ENCODE data around the gene ARHGAP24. TPM values are rescaled to one million over a fixed set of nuclear protein-coding genes. Genes with fewer than 3 reads are reported as not detected.

ARHGAP24 gene
- total RNA-seq, 1 experiment from 2014 or later, result 1.3 TPM

GRCh38 chr4:86043755-86044592 is 569.0 kb downstream of the ARHGAP24 start:
- ATAC-seq, result peak; percentile 84
- peak overlapping the region; percentile 94 for H2AFZ ChIP-seq (ENCODE audit: low read depth, low read length, poor library complexity, severe bottlenecking)
- H3K4me3 ChIP-seq (replicated peaks in 1 of 2; ENCODE audit: low read depth in 1 of 2, low read length in 2 of 2), result no peak overlapping the region; a peak in 1 of 4 replicates
- no peaks in the 10 kb centered on the region for H3K9me3 ChIP-seq (ENCODE audit: control insufficient read depth in 1 of 2, insufficient read depth in 1 of 2, low read depth in 1 of 2, low read length in 2 of 2)
- H3K27me3 ChIP-seq (ENCODE audit: insufficient read depth, low read length), result no peaks in the 10 kb centered on the region
- no peak overlapping the region for H3K9ac ChIP-seq (ENCODE audit: low read length)
- POLR2A ChIA-PET, result no interaction called here
- intact Hi-C loops (cut with micrococcal nuclease), result loop anchor here (1.0 to 10.0 kb wide), 4 partner anchors 248 to 959 kb away; no protein-coding TSS in a partner anchor
- H3K27ac ChIP-seq (ENCODE audit: low read depth, low read length), result no peak overlapping the region
- RAD21 ChIA-PET (ENCODE audit: low non-redundant PET in 1 of 2, low total read pairs in 2 of 2, uncharacterized antibody in 2 of 2, unreplicated experiment in 2 of 2), result interaction anchor here in 1 of 2 experiments (4.4 kb wide), 1 partner anchor 247 kb away, joined by 17 read pairs; no protein-coding TSS in a partner anchor
- no peaks in the 10 kb centered on the region for H3K36me3 ChIP-seq (ENCODE audit: control insufficient read depth in 1 of 2, insufficient read depth in 2 of 2, low read length in 2 of 2)
- BruUV-seq (replicated peaks), result no TSS peak
- H4K20me1 ChIP-seq (ENCODE audit: insufficient read depth), result no peaks in the 10 kb centered on the region
- H3K4me1 ChIP-seq (ENCODE audit: control insufficient read depth in 1 of 2, insufficient read depth in 2 of 2, low read length in 2 of 2), result peaks cover 0 to 4% of the 10 kb centered on the region in 2 experiments; a peak in 1 of 4 replicates
- CTCF ChIA-PET, result interaction anchor here (0.9 to 6.5 kb wide), 7 partner anchors 11 to 959 kb away, joined by 3 to 61 read pairs (median 4); no protein-coding TSS in a partner anchor
- no peaks in the 10 kb centered on the region for H3K9me2 ChIP-seq (ENCODE audit: insufficient read depth)
- H3K79me2 ChIP-seq (ENCODE audit: insufficient read depth, low read length), result no peaks in the 10 kb centered on the region
- H3K4me2 ChIP-seq (ENCODE audit: low read length), result peak overlapping the region; percentile 53
- peak; percentile 37 for DNase-seq (ENCODE audit: low read depth, low spot score)
- TF ChIP-seq CBX3 (IDR thresholded peaks at IDR 0.05; ENCODE audit: low read depth) (no peak), ZFX (IDR thresholded peaks at IDR 0.05) (no peak), ZNF274 (IDR thresholded peaks at IDR 0.05; ENCODE audit: low read depth, low read length) (no peak), SIN3A (IDR thresholded peaks at IDR 0.05; ENCODE audit: low read depth) (no peak), ZBTB33 (IDR thresholded peaks at IDR 0.05; ENCODE audit: extremely low read depth, insufficient replicate concordance, low read length) (no peak), EGR1 (IDR thresholded peaks at IDR 0.05; ENCODE audit: low read depth) (no peak), JUND (IDR thresholded peaks at IDR 0.05) (no peak), POLR2AphosphoS5 (IDR thresholded peaks at IDR 0.05; ENCODE audit: low read depth, low read length) (no peak), TCF7L2 (IDR thresholded peaks at IDR 0.05; ENCODE audit: borderline replicate concordance, extremely low read depth, insufficient read depth, insufficient read length) (no peak), ATF3 (IDR thresholded peaks at IDR 0.05) (no peak), ELF1 (IDR thresholded peaks at IDR 0.05; ENCODE audit: borderline replicate concordance, low read depth) (no peak), SP1 (IDR thresholded peaks at IDR 0.05; ENCODE audit: low read depth) (no peak), SRF (IDR thresholded peaks at IDR 0.05; ENCODE audit: low read depth) (no peak), CEBPB (IDR thresholded peaks at IDR 0.05; ENCODE audit: low read depth) (0 out of 2 replicates have a peak, but pooled peaks have one; percentile 13), EZH2 (IDR thresholded peaks at IDR 0.05) (no peak), MAX (IDR thresholded peaks at IDR 0.05) (no peak)
- TF ChIP-seq, protein P1, sequence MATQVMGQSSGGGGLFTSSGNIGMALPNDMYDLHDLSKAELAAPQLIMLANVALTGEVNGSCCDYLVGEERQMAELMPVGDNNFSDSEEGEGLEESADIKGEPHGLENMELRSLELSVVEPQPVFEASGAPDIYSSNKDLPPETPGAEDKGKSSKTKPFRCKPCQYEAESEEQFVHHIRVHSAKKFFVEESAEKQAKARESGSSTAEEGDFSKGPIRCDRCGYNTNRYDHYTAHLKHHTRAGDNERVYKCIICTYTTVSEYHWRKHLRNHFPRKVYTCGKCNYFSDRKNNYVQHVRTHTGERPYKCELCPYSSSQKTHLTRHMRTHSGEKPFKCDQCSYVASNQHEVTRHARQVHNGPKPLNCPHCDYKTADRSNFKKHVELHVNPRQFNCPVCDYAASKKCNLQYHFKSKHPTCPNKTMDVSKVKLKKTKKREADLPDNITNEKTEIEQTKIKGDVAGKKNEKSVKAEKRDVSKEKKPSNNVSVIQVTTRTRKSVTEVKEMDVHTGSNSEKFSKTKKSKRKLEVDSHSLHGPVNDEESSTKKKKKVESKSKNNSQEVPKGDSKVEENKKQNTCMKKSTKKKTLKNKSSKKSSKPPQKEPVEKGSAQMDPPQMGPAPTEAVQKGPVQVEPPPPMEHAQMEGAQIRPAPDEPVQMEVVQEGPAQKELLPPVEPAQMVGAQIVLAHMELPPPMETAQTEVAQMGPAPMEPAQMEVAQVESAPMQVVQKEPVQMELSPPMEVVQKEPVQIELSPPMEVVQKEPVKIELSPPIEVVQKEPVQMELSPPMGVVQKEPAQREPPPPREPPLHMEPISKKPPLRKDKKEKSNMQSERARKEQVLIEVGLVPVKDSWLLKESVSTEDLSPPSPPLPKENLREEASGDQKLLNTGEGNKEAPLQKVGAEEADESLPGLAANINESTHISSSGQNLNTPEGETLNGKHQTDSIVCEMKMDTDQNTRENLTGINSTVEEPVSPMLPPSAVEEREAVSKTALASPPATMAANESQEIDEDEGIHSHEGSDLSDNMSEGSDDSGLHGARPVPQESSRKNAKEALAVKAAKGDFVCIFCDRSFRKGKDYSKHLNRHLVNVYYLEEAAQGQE (IDR thresholded peaks at IDR 0.05; ENCODE audit: low read depth), result no peak
- TF ChIP-seq, protein P2, sequence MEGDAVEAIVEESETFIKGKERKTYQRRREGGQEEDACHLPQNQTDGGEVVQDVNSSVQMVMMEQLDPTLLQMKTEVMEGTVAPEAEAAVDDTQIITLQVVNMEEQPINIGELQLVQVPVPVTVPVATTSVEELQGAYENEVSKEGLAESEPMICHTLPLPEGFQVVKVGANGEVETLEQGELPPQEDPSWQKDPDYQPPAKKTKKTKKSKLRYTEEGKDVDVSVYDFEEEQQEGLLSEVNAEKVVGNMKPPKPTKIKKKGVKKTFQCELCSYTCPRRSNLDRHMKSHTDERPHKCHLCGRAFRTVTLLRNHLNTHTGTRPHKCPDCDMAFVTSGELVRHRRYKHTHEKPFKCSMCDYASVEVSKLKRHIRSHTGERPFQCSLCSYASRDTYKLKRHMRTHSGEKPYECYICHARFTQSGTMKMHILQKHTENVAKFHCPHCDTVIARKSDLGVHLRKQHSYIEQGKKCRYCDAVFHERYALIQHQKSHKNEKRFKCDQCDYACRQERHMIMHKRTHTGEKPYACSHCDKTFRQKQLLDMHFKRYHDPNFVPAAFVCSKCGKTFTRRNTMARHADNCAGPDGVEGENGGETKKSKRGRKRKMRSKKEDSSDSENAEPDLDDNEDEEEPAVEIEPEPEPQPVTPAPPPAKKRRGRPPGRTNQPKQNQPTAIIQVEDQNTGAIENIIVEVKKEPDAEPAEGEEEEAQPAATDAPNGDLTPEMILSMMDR (IDR thresholded peaks at IDR 0.05 in 2 of 3, conservative IDR thresholded peaks at IDR 0.05 in 1 of 3; ENCODE audit: borderline replicate concordance in 1 of 3, insufficient read depth in 1 of 3, low read depth in 2 of 3, low read length in 2 of 3), result peak; percentile 39 to 68 (median 61)
